HG03558 (cell line): ENCODE measurements around the gene LRIG1.
A peak's percentile ranks its signal among the peaks of the same experiment; 100 is the strongest.

Source experiments
- ATAC-seq: cut with Tn5 transposase; IDR thresholded peaks from one replicate; pipeline ENCODE4 v1.9.1; 2021; ENCODE audit warnings: moderate number of reproducible peaks; ENCODE audit not compliant: unreplicated experiment; ENCODE audit errors: extremely low read depth

LRIG1 gene

GRCh38 chr3:66394019-66394752 lies 106.6 kb downstream of the LRIG1 start:
- peak; percentile 82 for ATAC-seq

GRCh38 chr3:66393333-66394005 lies 107.4 kb downstream of the LRIG1 start:
- peak; percentile 4 for ATAC-seq

GRCh38 chr3:66392966-66393332 lies 107.9 kb downstream of the LRIG1 start:
- no peak for ATAC-seq

GRCh38 chr3:66392512-66392911 lies 108.3 kb downstream of the LRIG1 start:
- no peak for ATAC-seq

- ATAC-seq: no peak
Measured at GRCh38 chr3:66390013-66390412, 110.8 kb downstream of the LRIG1 start.

- peak; percentile 24 for ATAC-seq
Measured at GRCh38 chr3:66386925-66387650, 113.7 kb downstream of the LRIG1 start.

- ATAC-seq: peak; percentile 82
Measured at GRCh38 chr3:66386011-66386924, 114.6 kb downstream of the LRIG1 start.

GRCh38 chr3:66385066-66385465 lies 115.8 kb downstream of the LRIG1 start:
- no peak for ATAC-seq

GRCh38 chr3:66383998-66384745 lies 116.7 kb downstream of the LRIG1 start:
- ATAC-seq: no peak

GRCh38 chr3:66383023-66383422 lies 117.8 kb downstream of the LRIG1 start:
- no peak for ATAC-seq

GRCh38 chr3:66382142-66382541 lies 118.7 kb downstream of the LRIG1 start:
- ATAC-seq: no peak

- no peak for ATAC-seq
Measured at GRCh38 chr3:66381626-66382025, 119.2 kb downstream of the LRIG1 start.

- ATAC-seq: no peak
Measured at GRCh38 chr3:66380200-66380932, 120.5 kb downstream of the LRIG1 start.

- ATAC-seq: no peak
Measured at GRCh38 chr3:66379565-66379964, 121.3 kb downstream of the LRIG1 start.

GRCh38 chr3:66378256-66378655 lies 122.6 kb downstream of the LRIG1 start:
- ATAC-seq: no peak

- ATAC-seq: no peak
Measured at GRCh38 chr3:66377800-66378199, 123.0 kb downstream of the LRIG1 start.

GRCh38 chr3:66376568-66376967 lies 124.3 kb downstream of the LRIG1 start:
- ATAC-seq: no peak

- no peak for ATAC-seq
Measured at GRCh38 chr3:66372681-66373350, 128.0 kb downstream of the LRIG1 start.
